Stimulated activated memory B cell treated with anti-CD40 and anti-IgM and Interleukin-4, amounts not matched to agents 10 μg/mL and 1 μg/mL and 100 μg/mL, for 72 hours (primary cell): Measurements from ENCODE around the gene PLXNB2.
"Not testable (repeated sequence)": the region's sequence is repeated elsewhere in the genome, so short reads cannot be mapped to it uniquely, and the experiment has no call there.

Source experiments
- ATAC-seq: fragments of 150-1000 bp; cut with Tn5 transposase; 2 replicates; pipeline ENCODE4 v1.10.0; 2021
- H3K27ac Mint-ChIP-seq: one replicate; pipeline ENCODE4 v1.8.0; 2022; ENCODE audit warnings: mild to moderate bottlenecking, mixed read lengths
- H3K27me3 Mint-ChIP-seq: one replicate; pipeline ENCODE4 v1.8.0; 2022; ENCODE audit warnings: mixed read lengths
- H3K36me3 Mint-ChIP-seq: one replicate; pipeline ENCODE4 v1.8.0; 2022; ENCODE audit warnings: mixed read lengths
- H3K4me1 Mint-ChIP-seq: one replicate; pipeline ENCODE4 v1.8.0; 2022; ENCODE audit warnings: mixed read lengths
- H3K4me3 Mint-ChIP-seq: one replicate; pipeline ENCODE4 v1.8.0; 2022; ENCODE audit warnings: mild to moderate bottlenecking, moderate library complexity, mixed read lengths
- H3K9me3 Mint-ChIP-seq: one replicate; pipeline ENCODE4 v1.8.0; 2022; ENCODE audit warnings: mixed read lengths

The PLXNB2 gene

DNA sequence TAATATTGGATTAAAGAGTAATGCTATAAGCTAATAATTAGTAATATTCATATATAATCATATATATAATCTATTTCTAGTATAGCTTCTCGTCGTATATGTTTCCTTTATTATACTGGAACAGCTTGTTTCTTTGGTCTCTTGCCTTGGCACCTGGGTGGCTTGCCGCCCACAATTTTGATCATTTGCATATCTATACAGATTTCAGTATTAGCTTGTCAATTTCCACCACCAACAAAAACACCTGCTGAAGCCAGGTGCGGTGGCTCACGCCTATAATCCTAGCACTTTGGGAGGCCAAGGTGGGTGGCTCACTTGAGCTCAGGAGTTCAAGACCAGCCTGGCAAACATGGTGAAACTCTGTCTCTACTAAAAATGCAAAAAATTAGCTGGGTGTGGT, 27.0 kb upstream of the PLXNB2 start:
- peak; percentile 61 for ATAC-seq
- Mint-ChIP-seq H3K4me1 (peaks cover 18% of the 10 kb centered on the region), H3K27ac (peak overlapping the region; percentile 73)
- not testable (repeated sequence) for H3K4me3 Mint-ChIP-seq, H3K9me3 Mint-ChIP-seq, H3K36me3 Mint-ChIP-seq, H3K27me3 Mint-ChIP-seq

DNA sequence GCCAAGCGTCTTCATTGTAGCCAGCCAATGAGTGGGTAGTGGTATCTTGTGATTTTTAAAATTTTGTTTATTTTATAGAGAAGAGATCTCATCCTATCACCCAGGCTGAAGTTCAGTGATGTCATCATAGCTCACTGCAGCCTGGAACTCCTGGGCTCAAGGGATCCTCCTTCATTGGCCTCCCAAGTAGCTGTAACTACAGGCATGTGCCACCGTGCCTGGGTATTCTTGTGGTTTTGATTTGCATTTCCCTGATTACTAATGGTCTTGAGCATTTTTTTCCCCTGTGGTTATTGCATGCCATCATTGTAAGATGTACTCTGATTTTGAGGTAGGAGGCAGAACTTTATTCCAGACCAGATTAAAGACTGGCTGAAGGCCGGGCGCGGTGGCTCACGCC, 21.8 kb upstream of the PLXNB2 start:
- no peaks in the 10 kb centered on the region for H3K9me3 Mint-ChIP-seq
- H3K4me3 Mint-ChIP-seq, result no peak overlapping the region
- peaks cover 26% of the 10 kb centered on the region for H3K4me1 Mint-ChIP-seq
- no peaks in the 10 kb centered on the region for H3K27me3 Mint-ChIP-seq
- no peak overlapping the region for H3K27ac Mint-ChIP-seq
- H3K36me3 Mint-ChIP-seq, result no peaks in the 10 kb centered on the region
- ATAC-seq, result no peak

DNA sequence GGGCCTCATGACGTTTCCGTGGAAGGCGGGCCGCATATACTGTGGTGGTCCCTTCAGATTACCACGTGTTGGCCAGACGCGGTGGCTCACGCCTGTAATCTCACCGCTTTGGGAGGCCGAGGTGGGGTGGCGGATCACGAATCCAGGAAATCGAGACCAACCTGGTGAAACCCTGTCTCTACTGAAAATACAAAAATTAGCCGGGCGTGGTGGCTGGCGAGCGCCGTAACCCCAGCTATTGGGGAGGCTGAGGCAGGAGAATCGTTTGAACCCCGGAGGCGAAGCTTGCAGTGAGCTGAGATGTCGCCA, 20.2 kb upstream of the PLXNB2 start:
- no peak for ATAC-seq
- no peaks in the 10 kb centered on the region for H3K27me3 Mint-ChIP-seq
- H3K9me3 Mint-ChIP-seq, result no peaks in the 10 kb centered on the region
- peak overlapping the region; percentile 88 for H3K27ac Mint-ChIP-seq
- H3K36me3 Mint-ChIP-seq, result no peaks in the 10 kb centered on the region
- H3K4me3 Mint-ChIP-seq, result peak overlapping the region; percentile 83
- peaks cover 14% of the 10 kb centered on the region for H3K4me1 Mint-ChIP-seq

DNA sequence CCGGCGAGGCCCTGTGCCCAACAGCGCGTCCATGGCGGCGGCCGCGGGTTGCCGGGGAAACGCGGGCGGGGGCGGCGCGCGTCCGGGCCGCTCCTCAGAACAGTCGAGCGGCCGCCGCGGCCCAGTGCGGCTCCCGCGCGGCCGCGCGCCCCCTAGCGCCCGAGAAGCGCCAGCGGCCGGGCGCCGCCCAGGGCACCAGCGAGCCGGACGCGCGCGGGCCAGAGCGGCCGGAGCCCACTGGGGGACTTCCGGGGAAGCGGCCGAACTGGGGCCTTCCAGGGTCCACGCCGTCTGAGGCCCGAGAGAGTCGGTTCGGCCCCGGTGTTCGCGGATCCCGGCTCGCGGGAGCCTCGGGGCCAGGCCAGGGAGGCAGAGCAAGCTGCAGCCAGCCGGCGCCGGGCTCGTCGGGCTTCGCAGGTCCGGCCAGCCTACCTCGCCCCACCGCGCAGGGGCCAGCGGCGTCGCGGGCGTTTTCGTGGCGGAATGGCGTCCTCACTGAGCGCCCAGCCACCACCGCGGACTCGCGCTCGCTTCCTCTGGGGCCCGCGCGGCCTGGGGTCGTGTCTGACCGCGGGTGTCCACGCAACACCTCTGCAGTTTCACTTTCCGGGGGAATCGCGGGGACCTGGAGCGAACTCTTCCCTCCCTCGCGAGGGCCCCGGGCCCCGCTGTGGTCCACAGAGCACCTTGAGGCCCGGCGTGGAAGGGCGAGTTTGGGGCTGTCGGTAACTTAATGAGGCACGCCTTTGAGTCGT, 19.7 kb upstream of the PLXNB2 start, which contains the start of gene DENND6B:
Gene DENND6B (minus strand): TSS at position 57 of the 755 bp plus-strand sequence. CDS start 24 bp downstream, at position 33.
- ATAC-seq, result peak; percentile 98
- H3K9me3 Mint-ChIP-seq, result no peaks in the 10 kb centered on the region
- peak within 1 kb of the TSS; percentile 83 for H3K4me3 Mint-ChIP-seq
- peak within 1 kb of the TSS; percentile 88 for H3K27ac Mint-ChIP-seq
- no peaks in the 10 kb centered on the region for H3K36me3 Mint-ChIP-seq
- peaks cover 14% of the 10 kb centered on the region for H3K4me1 Mint-ChIP-seq
- no peaks in the 10 kb centered on the region for H3K27me3 Mint-ChIP-seq

DNA sequence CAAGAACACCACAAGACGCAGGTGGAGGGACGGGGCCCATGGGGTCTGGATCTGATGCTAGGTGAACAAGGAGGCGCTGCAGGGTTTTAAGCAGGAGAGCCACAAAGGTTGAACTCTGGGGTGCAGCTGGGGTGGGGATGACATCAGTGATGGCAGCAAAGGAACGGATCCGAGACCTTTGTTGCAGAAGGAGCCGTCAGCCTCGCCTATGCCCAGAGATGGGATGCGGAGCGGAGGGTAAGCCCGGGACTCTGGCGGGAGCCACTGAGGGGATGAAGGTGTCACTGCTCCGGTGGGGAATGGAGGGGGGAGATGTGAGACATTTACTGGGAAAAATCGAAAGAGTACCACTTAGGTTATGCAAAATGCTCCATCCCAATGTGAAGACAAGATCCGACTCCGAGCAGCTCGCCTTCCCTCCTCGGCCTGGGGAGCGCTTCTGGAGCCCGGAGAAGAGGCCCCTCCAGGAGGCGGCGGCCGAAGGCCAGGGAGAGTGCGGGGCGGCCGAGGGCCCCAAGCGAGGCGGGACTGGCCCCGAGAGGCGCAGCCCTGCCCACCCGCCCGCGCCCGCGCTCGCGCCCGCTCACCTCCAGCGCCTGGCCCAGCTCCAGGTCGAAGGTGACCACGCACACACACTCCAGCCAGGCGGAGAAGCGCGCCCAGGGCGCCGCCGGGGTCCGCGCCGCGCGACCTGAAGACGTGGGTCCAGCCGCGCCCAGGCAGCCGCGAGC, 18.9 kb upstream of the PLXNB2 start:
- no peaks in the 10 kb centered on the region for H3K36me3 Mint-ChIP-seq
- peak overlapping the region; percentile 80 for H3K4me3 Mint-ChIP-seq
- H3K9me3 Mint-ChIP-seq, result no peaks in the 10 kb centered on the region
- peak overlapping the region; percentile 26 for H3K27ac Mint-ChIP-seq
- no peaks in the 10 kb centered on the region for H3K27me3 Mint-ChIP-seq
- ATAC-seq, result no peak
- H3K4me1 Mint-ChIP-seq, result peaks cover 14% of the 10 kb centered on the region

DNA sequence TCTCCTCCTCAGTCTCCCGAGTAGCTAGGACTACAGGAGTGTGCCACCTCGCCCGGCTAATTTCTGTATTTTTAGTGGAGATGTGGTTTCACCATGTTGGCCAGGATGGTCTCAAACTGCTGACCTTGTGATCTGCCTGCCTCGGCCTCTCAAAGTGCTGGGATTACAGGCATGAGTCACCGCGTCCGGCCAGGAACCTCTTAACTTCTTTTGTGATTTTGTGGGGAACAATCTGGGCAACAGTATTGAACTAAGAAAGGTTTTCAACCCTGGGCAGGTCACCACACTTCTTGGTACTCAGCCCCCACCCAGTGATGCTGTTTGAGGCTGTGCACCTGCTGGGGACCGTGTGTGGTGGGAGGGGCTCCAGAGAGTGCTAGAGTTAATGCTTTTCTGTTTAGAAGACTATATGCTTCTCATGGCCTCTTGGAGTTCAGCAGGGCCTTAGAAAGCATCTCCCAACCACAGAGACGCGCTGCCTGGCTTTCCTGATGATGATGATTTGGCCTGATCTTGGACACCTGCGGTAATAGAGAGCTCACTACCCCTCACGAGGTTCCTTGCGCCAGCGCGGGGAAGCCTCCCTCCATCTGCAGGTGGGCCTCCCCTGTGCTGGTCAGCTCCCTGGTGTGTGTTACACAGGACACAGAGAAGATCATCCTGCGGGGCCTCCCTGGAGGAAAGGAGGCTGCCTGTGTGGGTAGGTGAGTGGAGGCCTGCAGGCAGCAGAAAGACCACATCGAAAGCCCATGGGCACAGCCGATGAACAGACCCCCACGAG, 18.2 kb upstream of the PLXNB2 start:
- H3K27me3 Mint-ChIP-seq, result no peaks in the 10 kb centered on the region
- H3K4me3 Mint-ChIP-seq, result peak overlapping the region; percentile 80
- ATAC-seq, result no peak
- no peaks in the 10 kb centered on the region for H3K36me3 Mint-ChIP-seq
- H3K27ac Mint-ChIP-seq, result peak overlapping the region; percentile 26
- no peaks in the 10 kb centered on the region for H3K9me3 Mint-ChIP-seq
- peaks cover 15% of the 10 kb centered on the region for H3K4me1 Mint-ChIP-seq

DNA sequence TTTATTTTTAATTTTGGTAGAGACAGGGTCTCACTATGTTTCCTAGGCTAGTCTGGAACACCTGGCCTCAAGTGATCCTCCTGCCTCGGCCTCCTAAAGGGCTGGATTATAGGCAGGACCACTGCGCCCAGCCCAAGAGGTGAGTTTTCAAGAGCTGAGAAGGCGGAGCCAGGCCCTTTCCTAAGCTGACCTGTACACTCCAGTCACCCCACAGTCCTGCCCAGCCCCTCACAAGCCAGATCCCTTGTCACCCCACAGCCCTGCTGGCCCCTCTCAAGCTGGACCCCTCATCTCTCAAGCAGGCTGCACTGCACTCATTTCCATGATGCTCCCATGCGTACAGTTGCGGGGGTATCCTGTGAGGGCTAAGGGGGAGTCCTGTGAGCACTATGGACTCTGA, 16.5 kb upstream of the PLXNB2 start:
- Mint-ChIP-seq H3K36me3 (no peaks in the 10 kb centered on the region), H3K27me3 (no peaks in the 10 kb centered on the region), H3K4me3 (no peak overlapping the region), H3K27ac (no peak overlapping the region), H3K4me1 (peaks cover 24% of the 10 kb centered on the region), H3K9me3 (no peaks in the 10 kb centered on the region)
- no peak for ATAC-seq

DNA sequence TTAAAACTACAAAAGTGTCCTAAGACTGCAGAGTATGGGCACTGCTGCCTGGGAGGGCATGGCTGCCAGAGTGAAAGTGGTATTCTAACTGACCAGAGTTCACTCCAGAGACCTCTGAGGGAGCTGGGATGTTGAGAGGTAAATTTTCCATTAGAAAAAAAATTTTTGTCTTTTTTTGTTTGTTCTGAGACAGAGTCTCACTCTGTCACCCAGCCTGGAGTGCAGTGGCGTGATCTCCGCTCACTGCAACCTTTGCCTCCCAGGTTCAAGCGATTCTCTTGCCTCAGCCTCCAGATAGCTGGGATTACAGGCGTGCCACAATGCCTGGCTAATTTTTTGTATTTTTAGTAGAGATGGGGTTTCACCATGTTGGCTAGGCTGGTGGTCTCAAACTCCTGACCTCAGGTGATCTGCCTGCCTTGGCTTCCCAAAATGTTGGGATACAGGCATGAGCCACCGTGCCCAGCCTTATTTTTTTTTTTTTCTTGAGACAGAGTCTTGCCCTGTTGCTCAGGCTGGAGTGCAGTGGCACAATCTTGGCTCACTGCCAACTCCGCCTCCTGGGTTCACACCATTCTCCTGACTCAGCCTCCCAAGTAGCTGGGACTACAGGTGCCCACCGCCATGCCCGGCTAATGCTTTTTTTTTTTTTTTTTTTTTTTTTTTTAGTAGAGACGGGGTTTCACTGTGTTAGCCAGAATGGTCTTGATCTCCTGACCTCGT, 15.1 kb upstream of the PLXNB2 start:
- ATAC-seq, H3K27ac Mint-ChIP-seq, H3K27me3 Mint-ChIP-seq, H3K4me3 Mint-ChIP-seq, H3K36me3 Mint-ChIP-seq, H3K9me3 Mint-ChIP-seq: not testable (repeated sequence)
- H3K4me1 Mint-ChIP-seq, result peaks cover 36% of the 10 kb centered on the region

DNA sequence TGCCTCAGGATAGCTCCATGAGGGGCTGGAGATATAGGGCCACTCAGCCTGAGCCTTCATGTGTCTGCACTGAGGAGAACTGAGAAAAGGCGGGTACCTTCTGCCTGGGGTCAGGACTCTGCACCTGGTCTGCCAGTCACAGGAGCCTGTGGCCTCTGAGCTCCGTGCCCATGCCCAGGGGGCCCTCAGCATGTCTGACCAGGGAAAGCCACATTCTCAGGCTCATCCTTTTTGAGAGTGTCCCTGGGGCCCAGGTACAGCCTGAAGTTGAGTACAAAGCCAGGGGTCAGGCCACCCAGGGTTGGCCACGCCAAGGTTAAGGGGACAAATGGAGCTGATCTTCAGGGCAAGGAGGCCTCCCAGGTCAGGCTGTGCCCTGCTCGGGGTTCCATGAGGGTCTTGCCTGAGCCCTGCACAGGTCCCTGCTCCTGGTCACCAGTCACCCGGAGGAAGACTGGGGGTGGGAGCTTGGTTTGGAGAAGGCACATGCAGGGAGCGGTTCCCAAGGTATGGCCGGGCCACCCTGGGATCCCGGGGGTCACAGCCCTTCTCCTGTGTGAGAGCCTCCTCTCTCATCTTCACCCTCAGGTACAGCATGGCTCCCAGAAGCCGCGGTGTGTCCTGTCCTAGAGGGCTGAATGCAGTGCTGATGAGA, 13.4 kb upstream of the PLXNB2 start:
- Mint-ChIP-seq H3K27ac (no peak overlapping the region), H3K36me3 (no peaks in the 10 kb centered on the region), H3K4me1 (peaks cover 30% of the 10 kb centered on the region), H3K9me3 (no peaks in the 10 kb centered on the region), H3K4me3 (no peak overlapping the region), H3K27me3 (no peaks in the 10 kb centered on the region)
- ATAC-seq, result no peak

DNA sequence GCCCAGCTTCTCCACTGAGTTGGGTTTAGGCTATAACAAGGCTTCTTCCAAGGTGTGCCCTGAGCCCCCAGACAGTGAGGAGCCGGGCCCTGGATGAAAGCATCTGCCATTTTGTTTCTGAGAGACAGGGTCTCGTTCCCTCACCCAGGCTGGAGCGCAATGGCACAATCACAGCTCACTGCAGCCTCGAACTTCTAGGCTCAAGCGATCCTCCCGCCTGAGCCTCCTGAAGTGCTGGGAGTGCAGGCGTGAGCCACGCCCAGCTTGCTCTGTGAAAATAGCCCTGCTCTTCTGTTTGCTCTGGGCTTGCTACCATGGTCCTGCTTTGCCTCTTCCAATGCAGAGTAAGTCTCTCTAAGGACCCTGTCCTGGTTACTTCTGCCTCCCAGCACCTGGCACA, 12.7 kb upstream of the PLXNB2 start:
- Mint-ChIP-seq H3K4me3 (no peak overlapping the region), H3K4me1 (peaks cover 35% of the 10 kb centered on the region), H3K27me3 (no peaks in the 10 kb centered on the region), H3K27ac (no peak overlapping the region), H3K36me3 (no peaks in the 10 kb centered on the region), H3K9me3 (no peaks in the 10 kb centered on the region)
- no peak for ATAC-seq

DNA sequence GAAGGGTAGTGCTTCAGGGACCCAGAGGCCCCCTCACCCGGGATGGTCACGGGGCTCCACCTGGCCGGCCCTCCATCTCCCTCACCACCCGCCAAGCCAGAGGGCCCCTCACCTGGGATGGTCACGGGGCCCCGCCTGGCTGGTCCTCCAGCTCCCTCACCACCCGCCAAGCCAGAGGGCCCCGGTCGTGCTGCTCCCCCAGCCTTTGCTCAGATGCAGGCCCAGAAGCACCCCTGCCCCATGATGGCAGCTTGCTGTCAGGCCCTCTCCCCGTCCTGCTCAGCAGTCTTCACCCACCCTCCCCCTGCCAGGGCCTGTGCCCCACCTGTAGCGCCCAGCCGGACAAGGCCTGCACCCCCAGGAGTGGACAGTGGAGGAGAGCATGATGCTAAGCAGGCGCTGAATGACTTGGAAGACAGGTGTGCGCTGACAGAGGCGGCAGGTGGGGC, 12.1 kb upstream of the PLXNB2 start:
- Mint-ChIP-seq H3K4me3 (no peak overlapping the region), H3K36me3 (no peaks in the 10 kb centered on the region)

DNA sequence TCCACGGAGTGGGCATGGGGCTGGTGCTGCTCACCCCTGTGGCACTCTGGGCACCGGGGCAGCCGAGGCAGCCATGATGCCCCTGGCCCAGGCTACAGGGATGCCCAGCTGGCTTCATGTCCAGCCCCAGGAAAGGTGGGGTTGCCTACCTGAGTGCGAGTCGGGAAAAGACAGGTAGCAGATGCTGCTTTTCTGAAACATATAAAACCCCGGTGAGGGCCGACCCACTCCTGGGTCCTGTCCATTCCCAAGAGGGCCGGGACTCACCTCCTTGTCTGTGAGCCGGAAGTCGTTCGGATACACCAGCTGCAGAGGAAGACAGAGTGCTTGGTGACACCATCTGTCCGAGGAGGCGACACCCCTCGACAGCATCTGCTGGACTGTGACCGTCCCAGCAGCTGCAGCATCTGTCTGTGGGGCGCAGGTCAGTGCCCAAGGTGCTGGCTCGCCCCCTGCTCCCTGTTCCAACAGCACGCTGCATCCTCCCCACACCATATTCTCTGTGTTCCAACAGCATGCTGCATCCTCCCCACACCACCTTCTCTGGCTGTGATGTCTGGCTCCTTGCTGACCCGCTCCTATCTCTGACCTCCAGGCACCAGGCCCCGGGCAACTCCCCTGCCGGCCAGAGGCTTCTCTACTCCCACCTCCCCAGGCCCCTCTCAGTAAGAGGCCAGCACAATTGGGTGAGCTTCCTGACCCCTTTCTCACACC, 11.4 kb upstream of the PLXNB2 start:
- Mint-ChIP-seq H3K27me3 (no peaks in the 10 kb centered on the region), H3K4me1 (peaks cover 46% of the 10 kb centered on the region), H3K27ac (peak overlapping the region; percentile 19), H3K9me3 (no peaks in the 10 kb centered on the region), H3K4me3 (no peak overlapping the region), H3K36me3 (no peaks in the 10 kb centered on the region)
- no peak for ATAC-seq

More for the DNA sequence above, 12.1 kb upstream of the PLXNB2 start:
- Mint-ChIP-seq H3K9me3 (no peaks in the 10 kb centered on the region), H3K4me1 (peaks cover 39% of the 10 kb centered on the region), H3K27ac (peak overlapping the region; percentile 19), H3K27me3 (no peaks in the 10 kb centered on the region)
- ATAC-seq, result no peak

DNA sequence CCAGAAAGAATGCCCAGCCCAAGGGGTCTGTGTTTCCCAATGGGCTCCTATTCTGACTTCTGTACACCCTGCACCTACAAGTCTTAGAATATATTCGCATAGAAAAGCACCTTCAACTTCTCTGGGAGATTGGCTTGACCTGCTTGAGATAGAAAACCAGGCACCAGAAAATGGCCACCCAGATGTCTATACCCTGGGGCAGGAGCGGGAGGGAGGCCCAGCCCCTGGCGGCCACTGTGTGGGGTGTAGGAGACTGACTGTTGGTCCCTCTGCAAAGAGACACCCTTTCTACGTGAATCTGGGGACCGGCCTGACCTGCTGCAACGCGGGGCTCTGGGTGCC, 10.9 kb upstream of the PLXNB2 start:
- Mint-ChIP-seq H3K27me3 (no peaks in the 10 kb centered on the region), H3K4me1 (peaks cover 51% of the 10 kb centered on the region), H3K36me3 (no peaks in the 10 kb centered on the region), H3K4me3 (no peak overlapping the region), H3K9me3 (no peaks in the 10 kb centered on the region), H3K27ac (no peak overlapping the region)
- no peak for ATAC-seq

DNA sequence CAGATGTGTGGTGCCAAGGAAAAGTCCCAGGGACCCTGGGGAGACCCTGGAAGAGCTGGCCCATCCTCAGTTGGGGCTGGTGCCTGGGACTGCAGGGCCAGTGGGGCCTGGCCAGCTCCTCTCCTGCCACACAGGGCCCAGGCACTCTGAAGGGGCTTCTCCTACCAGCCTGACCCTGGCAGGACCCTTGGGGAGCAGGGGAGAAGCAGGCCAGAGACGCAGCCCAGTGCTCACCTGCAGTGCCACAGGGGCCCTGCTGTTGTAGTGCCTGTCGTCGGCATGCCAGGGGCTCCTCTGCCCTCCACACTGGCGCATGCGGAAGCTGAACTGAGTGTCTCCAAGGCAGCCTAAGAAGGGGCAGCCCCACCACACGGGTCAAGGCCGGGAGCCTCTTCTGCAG, 10.2 kb upstream of the PLXNB2 start:
- Mint-ChIP-seq H3K27me3 (no peaks in the 10 kb centered on the region), H3K27ac (peak overlapping the region; percentile 42), H3K9me3 (no peaks in the 10 kb centered on the region), H3K4me3 (no peak overlapping the region), H3K36me3 (no peaks in the 10 kb centered on the region), H3K4me1 (peaks cover 54% of the 10 kb centered on the region)
- no peak for ATAC-seq
